Fibroblast of the aortic adventitia (primary cell): Measurements from ENCODE around the gene VPS26A. TPM values are rescaled to one million over a fixed set of nuclear protein-coding genes. Genes with fewer than 3 reads are reported as not detected.

ENCODE experiments used
- DNase-seq: peaks from one replicate; pipeline ENCODE4 v3.0.0-alpha.2; 2010; ENCODE audit warnings: low read depth
- H3K4me3 ChIP-seq: 2 replicates; pipeline ENCODE4 v1.5.1; 2011; ENCODE audit warnings: low read depth, mild to moderate bottlenecking, control low read depth, low read length, moderate library complexity
- CTCF ChIP-seq: IDR thresholded peaks from 2 replicates; pipeline ENCODE4 v1.5.1; 2011; ENCODE audit warnings: mild to moderate bottlenecking, low read length, control low read depth, inconsistent platforms; ENCODE audit not compliant: insufficient read depth
- total RNA-seq: library from RNA; depleted of rRNA; stranded (reverse); fragments of >200 nt; gene quantifications from 2 replicates; pipeline ENCODE4 v1.2.3, GENCODE V29; 2012; ENCODE audit warnings: low replicate concordance

Gene VPS26A
- total RNA-seq, 1 donor, result 49.2 TPM

- DNase-seq, result no peak
- TF ChIP-seq CTCF, result no peak
- no peak overlapping the region for H3K4me3 ChIP-seq
Observed at GRCh38 chr10:69211104-69211503, 87.1 kb downstream of the VPS26A start.

GRCh38 chr10:69211524-69211923, 87.5 kb downstream of the VPS26A start:
- no peak for DNase-seq

GRCh38 chr10:69213591-69214311, 89.8 kb downstream of the VPS26A start:
- peak; percentile 63 for DNase-seq
- H3K4me3 ChIP-seq, result no peak overlapping the region
- no peak for TF ChIP-seq CTCF

More at GRCh38 chr10:69211524-69211923, 87.5 kb downstream of the VPS26A start:
- TF ChIP-seq CTCF, result no peak
- no peak overlapping the region for H3K4me3 ChIP-seq

- H3K4me3 ChIP-seq, result no peak overlapping the region
- no peak for TF ChIP-seq CTCF
- DNase-seq, result no peak
Observed at GRCh38 chr10:69214666-69215131, 90.7 kb downstream of the VPS26A start.

- DNase-seq, result no peak
- TF ChIP-seq CTCF, result no peak
- H3K4me3 ChIP-seq, result no peak overlapping the region
Observed at GRCh38 chr10:69215405-69216171, 91.6 kb downstream of the VPS26A start.

GRCh38 chr10:69216577-69217118, 92.7 kb downstream of the VPS26A start:
- TF ChIP-seq CTCF, result no peak
- DNase-seq, result no peak
- H3K4me3 ChIP-seq, result no peak overlapping the region
